ENCODE data around the gene DGKH. TPM values are rescaled to one million over a fixed set of nuclear protein-coding genes. Genes with fewer than 3 reads are reported as not detected.

DGKH gene
- total RNA-seq, 1 experiment from 2014 or later, result 9.2 TPM

DNA sequence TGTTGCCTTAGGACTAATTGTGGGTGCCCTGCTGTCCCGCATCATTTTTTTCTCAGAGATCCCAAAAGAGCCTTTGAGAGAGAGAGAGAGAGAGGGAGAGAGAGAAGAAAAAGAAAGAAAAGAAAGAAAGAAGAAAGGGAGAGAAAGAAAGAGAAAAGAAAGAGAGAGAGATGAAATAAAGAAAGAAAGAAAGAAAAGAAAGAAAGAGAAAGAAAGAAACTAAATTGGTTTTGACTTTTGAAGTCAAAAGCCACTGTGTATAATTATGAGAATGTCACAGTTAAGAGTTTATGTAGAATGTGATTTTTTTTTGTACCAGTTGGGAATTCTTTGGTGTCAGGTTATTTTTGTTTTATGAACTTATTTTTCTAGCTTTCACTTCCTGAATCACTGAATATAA lies 180.1 kb downstream of the DGKH start:
- H4K20me1 ChIP-seq (ENCODE audit: insufficient read depth), result no peaks in the 10 kb centered on the region
- no peaks in the 10 kb centered on the region for H3K9me3 ChIP-seq (ENCODE audit: control insufficient read depth in 1 of 2, insufficient read depth in 1 of 2, low read depth in 1 of 2, low read length in 2 of 2)
- DNase-seq (ENCODE audit: low read depth, low spot score) (no peak), ATAC-seq (no peak)
- no TSS peak for BruUV-seq (replicated peaks)
- no peaks in the 10 kb centered on the region for H3K27me3 ChIP-seq (ENCODE audit: insufficient read depth, low read length)
- CTCF ChIA-PET, result no interaction called here
- intact Hi-C loops (cut with micrococcal nuclease), result no loop called here
- no peaks in the 10 kb centered on the region for H3K4me1 ChIP-seq (ENCODE audit: control insufficient read depth in 1 of 2, insufficient read depth in 2 of 2, low read length in 2 of 2)
- no peaks in the 10 kb centered on the region for H3K9me2 ChIP-seq (ENCODE audit: insufficient read depth)
- no peak for TF ChIP-seq ELF1 (IDR thresholded peaks at IDR 0.05; ENCODE audit: borderline replicate concordance, low read depth)
- TF ChIP-seq, protein P1, sequence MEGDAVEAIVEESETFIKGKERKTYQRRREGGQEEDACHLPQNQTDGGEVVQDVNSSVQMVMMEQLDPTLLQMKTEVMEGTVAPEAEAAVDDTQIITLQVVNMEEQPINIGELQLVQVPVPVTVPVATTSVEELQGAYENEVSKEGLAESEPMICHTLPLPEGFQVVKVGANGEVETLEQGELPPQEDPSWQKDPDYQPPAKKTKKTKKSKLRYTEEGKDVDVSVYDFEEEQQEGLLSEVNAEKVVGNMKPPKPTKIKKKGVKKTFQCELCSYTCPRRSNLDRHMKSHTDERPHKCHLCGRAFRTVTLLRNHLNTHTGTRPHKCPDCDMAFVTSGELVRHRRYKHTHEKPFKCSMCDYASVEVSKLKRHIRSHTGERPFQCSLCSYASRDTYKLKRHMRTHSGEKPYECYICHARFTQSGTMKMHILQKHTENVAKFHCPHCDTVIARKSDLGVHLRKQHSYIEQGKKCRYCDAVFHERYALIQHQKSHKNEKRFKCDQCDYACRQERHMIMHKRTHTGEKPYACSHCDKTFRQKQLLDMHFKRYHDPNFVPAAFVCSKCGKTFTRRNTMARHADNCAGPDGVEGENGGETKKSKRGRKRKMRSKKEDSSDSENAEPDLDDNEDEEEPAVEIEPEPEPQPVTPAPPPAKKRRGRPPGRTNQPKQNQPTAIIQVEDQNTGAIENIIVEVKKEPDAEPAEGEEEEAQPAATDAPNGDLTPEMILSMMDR (IDR thresholded peaks at IDR 0.05 in 2 of 3, conservative IDR thresholded peaks at IDR 0.05 in 1 of 3; ENCODE audit: borderline replicate concordance in 1 of 3, insufficient read depth in 1 of 3, low read depth in 2 of 3, low read length in 2 of 3), result no peak
- no peak for TF ChIP-seq SRF (IDR thresholded peaks at IDR 0.05; ENCODE audit: low read depth)
- TF ChIP-seq EZH2 (IDR thresholded peaks at IDR 0.05), result no peak
- TF ChIP-seq POLR2A (IDR thresholded peaks at IDR 0.05; ENCODE audit: borderline replicate concordance, extremely low read depth, insufficient read depth, insufficient read length), result no peak
- no peak for TF ChIP-seq YY1 (IDR thresholded peaks at IDR 0.05; ENCODE audit: extremely low read depth, insufficient replicate concordance, low read depth, low read length)
- no peak for TF ChIP-seq JUND (IDR thresholded peaks at IDR 0.05)
- no peak for TF ChIP-seq POLR2AphosphoS5 (IDR thresholded peaks at IDR 0.05; ENCODE audit: low read depth, low read length)
- TF ChIP-seq EZH2phosphoT487 (IDR thresholded peaks at IDR 0.05; ENCODE audit: borderline replicate concordance), result no peak
- TF ChIP-seq FOSL1 (IDR thresholded peaks at IDR 0.05; ENCODE audit: low read depth), result no peak
- no peak for TF ChIP-seq ZFX (IDR thresholded peaks at IDR 0.05)
- TF ChIP-seq, protein P2, sequence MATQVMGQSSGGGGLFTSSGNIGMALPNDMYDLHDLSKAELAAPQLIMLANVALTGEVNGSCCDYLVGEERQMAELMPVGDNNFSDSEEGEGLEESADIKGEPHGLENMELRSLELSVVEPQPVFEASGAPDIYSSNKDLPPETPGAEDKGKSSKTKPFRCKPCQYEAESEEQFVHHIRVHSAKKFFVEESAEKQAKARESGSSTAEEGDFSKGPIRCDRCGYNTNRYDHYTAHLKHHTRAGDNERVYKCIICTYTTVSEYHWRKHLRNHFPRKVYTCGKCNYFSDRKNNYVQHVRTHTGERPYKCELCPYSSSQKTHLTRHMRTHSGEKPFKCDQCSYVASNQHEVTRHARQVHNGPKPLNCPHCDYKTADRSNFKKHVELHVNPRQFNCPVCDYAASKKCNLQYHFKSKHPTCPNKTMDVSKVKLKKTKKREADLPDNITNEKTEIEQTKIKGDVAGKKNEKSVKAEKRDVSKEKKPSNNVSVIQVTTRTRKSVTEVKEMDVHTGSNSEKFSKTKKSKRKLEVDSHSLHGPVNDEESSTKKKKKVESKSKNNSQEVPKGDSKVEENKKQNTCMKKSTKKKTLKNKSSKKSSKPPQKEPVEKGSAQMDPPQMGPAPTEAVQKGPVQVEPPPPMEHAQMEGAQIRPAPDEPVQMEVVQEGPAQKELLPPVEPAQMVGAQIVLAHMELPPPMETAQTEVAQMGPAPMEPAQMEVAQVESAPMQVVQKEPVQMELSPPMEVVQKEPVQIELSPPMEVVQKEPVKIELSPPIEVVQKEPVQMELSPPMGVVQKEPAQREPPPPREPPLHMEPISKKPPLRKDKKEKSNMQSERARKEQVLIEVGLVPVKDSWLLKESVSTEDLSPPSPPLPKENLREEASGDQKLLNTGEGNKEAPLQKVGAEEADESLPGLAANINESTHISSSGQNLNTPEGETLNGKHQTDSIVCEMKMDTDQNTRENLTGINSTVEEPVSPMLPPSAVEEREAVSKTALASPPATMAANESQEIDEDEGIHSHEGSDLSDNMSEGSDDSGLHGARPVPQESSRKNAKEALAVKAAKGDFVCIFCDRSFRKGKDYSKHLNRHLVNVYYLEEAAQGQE (IDR thresholded peaks at IDR 0.05; ENCODE audit: low read depth), result no peak
- TF ChIP-seq EGR1 (IDR thresholded peaks at IDR 0.05; ENCODE audit: low read depth), result no peak
- TF ChIP-seq TCF7L2 (IDR thresholded peaks at IDR 0.05; ENCODE audit: borderline replicate concordance, extremely low read depth, insufficient read depth, insufficient read length), result no peak
- POLR2A ChIA-PET, result no interaction called here
- no peaks in the 10 kb centered on the region for H3K36me3 ChIP-seq (ENCODE audit: control insufficient read depth in 1 of 2, insufficient read depth in 2 of 2, low read length in 2 of 2)
- H2AFZ ChIP-seq (ENCODE audit: low read depth, low read length, poor library complexity, severe bottlenecking), result no peak overlapping the region
- H3K27ac ChIP-seq (ENCODE audit: low read depth, low read length), result no peak overlapping the region
- no peak overlapping the region for H3K4me2 ChIP-seq (ENCODE audit: low read length)
- RAD21 ChIA-PET (ENCODE audit: low non-redundant PET in 1 of 2, low total read pairs in 2 of 2, uncharacterized antibody in 2 of 2, unreplicated experiment in 2 of 2), result no interaction called here
- H3K4me3 ChIP-seq (replicated peaks in 1 of 2; ENCODE audit: low read depth in 1 of 2, low read length in 2 of 2), result no peak overlapping the region
- no peaks in the 10 kb centered on the region for H3K79me2 ChIP-seq (ENCODE audit: insufficient read depth, low read length)
- no peak overlapping the region for H3K9ac ChIP-seq (ENCODE audit: low read length)

Measured in HCT116 (cell line).